ENCODE data around the gene PTPRD.

DNA sequence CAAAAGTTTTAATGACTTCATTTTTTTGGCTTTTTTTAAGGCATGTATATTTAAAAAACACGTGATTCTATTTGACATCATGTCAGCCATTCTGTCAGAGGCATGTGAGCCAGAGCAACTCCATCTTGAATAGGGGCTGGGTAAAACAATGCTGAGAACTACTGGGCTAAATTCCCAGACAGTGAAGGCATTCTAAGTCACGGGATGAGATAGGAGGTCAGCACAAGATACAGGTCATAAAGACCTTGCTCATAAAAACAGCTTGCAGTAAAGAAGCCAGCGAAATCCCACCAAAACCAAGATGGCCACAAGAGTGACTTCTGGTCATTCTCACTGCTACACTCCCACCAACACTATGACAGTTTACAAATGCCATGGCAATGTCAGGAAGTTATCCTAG lies 1812.6 kb downstream of the PTPRD start:
- TF ChIP-seq POLR2A (IDR thresholded peaks at IDR 0.05; ENCODE audit: low read depth, low read length) (no peak), CEBPB (IDR thresholded peaks at IDR 0.05; ENCODE audit: low read depth, low read length) (no peak), FOS (IDR thresholded peaks at IDR 0.05; ENCODE audit: low read depth, low read length) (no peak), CHD1 (IDR thresholded peaks at IDR 0.05; ENCODE audit: low read depth, low read length) (no peak), MAZ (IDR thresholded peaks at IDR 0.05; ENCODE audit: borderline replicate concordance, low read depth, low read length) (no peak), RAD21 (IDR thresholded peaks at IDR 0.05; ENCODE audit: low read length) (no peak), BHLHE40 (IDR thresholded peaks at IDR 0.05; ENCODE audit: low read depth, low read length) (no peak), SMC3 (IDR thresholded peaks at IDR 0.05; ENCODE audit: low read depth, low read length) (no peak)
- TF ChIP-seq, protein P1, sequence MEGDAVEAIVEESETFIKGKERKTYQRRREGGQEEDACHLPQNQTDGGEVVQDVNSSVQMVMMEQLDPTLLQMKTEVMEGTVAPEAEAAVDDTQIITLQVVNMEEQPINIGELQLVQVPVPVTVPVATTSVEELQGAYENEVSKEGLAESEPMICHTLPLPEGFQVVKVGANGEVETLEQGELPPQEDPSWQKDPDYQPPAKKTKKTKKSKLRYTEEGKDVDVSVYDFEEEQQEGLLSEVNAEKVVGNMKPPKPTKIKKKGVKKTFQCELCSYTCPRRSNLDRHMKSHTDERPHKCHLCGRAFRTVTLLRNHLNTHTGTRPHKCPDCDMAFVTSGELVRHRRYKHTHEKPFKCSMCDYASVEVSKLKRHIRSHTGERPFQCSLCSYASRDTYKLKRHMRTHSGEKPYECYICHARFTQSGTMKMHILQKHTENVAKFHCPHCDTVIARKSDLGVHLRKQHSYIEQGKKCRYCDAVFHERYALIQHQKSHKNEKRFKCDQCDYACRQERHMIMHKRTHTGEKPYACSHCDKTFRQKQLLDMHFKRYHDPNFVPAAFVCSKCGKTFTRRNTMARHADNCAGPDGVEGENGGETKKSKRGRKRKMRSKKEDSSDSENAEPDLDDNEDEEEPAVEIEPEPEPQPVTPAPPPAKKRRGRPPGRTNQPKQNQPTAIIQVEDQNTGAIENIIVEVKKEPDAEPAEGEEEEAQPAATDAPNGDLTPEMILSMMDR (conservative IDR thresholded peaks at IDR 0.05; ENCODE audit: low read depth, low read length): no peak
- TF ChIP-seq, protein P2, sequence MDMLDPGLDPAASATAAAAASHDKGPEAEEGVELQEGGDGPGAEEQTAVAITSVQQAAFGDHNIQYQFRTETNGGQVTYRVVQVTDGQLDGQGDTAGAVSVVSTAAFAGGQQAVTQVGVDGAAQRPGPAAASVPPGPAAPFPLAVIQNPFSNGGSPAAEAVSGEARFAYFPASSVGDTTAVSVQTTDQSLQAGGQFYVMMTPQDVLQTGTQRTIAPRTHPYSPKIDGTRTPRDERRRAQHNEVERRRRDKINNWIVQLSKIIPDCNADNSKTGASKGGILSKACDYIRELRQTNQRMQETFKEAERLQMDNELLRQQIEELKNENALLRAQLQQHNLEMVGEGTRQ (IDR thresholded peaks at IDR 0.05; ENCODE audit: low read depth, low read length): no peak
